Frontal cortex (tissue), 4 donors: Measurements from ENCODE around the gene EVI2A. TPM values are rescaled to one million over a fixed set of nuclear protein-coding genes. Genes with fewer than 3 reads are reported as not detected.

ENCODE experiments used
- DNase-seq, 2 donors: peaks; one replicate each; pipeline ENCODE4 v3.0.0; 2012; ENCODE audit warnings: low spot score in 2 of 2
- FAIRE-seq: peaks from 2 replicates; lab custom pipeline; 2012; peaks lifted over from hg19 to GRCh38; lab: Jason Lieb, UNC
- total RNA-seq: library from RNA; depleted of rRNA; stranded (reverse); fragments of >200 nt; gene quantifications from one replicate; pipeline ENCODE4 v1.2.3, GENCODE V29; 2014
- donor health status: control.
- donor health status: control.
- donor health status: control.

Gene EVI2A
- total RNA-seq, 1 donor from 2014 or later = 2.4 TPM

GRCh38 chr17:31281061-31281460 is 40.4 kb downstream of the EVI2A start:
- DNase-seq = no peak
- no peak for FAIRE-seq

DNA sequence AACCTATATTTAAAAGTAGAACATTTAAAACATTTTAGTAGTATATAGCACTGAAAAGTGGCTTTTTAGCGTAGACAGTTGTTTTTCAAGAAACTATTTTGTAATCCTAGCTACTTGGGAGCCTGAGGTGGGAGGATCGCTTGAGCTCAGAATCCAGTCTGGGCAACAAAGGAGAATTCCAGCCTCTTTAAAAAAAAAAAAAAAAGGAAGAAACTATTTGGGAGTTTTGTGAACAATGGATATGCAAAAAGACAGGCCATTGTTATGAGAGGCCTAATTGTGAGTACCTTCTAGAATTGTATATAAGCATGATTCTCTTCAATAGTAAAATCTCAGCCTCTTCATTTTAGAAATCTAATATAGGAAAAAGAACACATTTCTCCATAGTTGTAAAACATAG is 42.0 kb downstream of the EVI2A start:
- no peak for DNase-seq
- FAIRE-seq = no peak

DNA sequence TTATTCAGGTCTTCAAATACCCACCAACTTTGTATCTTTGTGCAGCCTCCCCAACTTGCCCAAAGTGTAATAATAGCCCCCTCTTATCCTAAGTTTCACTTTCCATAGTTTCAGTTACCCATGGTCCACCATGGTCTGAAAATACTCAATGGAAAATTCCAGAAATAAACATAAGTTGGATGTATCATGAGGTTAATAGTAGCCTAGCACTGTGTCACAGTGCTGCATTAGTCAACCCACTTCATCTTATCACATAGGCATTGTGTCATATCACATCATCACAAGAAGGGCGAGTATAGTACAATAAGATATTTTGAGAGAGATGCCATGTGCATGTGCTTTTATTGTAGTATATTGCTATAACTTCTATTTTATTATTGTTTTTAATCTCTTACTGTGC is 46.3 kb downstream of the EVI2A start:
- no peak for FAIRE-seq

GRCh38 chr17:31274252-31274651 is 47.2 kb downstream of the EVI2A start:
- FAIRE-seq = no peak
- DNase-seq = no peak

More for the DNA sequence above, 46.3 kb downstream of the EVI2A start:
- DNase-seq = no peak

GRCh38 chr17:31273516-31273915 is 47.9 kb downstream of the EVI2A start:
- FAIRE-seq = no peak
- DNase-seq = no peak

GRCh38 chr17:31272803-31273202 is 48.6 kb downstream of the EVI2A start:
- FAIRE-seq (no peak), DNase-seq (no peak)

DNA sequence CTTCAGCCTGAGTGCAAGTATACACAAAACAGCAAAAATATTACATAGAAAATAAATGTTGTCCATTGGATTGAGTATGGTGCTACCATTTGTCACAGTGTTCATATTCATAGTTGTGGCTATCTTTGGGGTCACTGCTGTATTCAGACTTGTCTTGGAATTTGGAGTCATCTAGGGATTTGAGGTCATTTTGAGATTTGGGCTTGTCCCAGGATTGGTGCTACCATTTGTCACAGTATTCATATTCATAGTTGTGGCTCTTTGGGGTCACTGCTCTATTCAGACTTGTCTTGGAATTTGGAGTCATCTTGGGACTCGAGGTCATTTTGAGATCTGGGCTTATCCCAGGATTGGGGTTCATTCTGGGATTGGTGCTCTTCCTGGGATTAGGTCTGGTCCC is 49.2 kb downstream of the EVI2A start:
- FAIRE-seq = no peak
- no peak for DNase-seq

DNA sequence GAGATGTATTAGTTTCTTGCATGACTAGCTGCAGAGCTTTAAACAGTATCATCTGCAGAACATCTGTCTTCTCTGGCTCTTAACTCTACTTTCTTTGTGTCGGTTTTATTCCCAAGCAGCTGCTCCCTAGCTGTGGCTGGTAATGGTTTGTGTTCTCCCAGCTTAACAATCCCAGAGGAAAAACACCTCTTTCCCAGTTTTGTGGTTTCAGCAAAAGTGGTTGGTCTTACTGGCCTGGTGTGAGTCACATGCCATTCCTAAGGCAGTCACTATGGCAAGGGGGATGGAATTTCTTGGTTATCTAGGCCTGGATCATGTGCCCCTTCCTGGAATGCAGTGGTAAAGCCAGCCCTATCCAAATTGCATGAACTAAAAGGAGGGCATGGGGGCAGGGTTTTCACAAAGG is 51.8 kb downstream of the EVI2A start:
- FAIRE-seq = no peak
- no peak for DNase-seq

DNA sequence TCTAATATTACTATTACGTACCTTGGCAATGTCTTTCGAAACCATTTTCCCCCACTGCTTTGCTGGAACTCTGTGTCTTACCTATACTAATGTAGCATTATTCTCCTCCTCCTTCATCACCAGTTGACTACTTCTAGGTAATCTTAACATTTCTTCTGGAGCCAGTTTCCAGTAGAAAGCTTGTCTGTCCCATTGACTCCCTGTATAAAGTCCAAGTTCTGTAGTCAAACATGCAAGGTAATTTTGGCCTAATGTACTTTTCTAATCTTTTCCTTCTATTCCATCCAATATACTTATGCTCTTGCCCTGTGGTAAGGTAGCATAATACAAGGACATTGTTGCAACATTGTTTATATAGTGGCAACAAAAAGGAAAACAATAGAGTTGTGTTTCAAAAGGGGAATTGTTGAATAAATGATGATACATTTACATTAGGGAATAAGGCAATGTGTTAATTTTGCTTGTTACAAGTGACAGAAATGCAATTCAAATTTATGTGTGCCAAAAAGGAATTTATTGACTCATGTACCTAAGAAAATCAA is 52.3 kb downstream of the EVI2A start:
- DNase-seq (no peak), FAIRE-seq (no peak)

Other genes starting within 250 kb of the EVI2A start
- gene NF1, start 226.6 kb downstream of the EVI2A start, total RNA-seq = 96.6 TPM
- 6.1 TPM for gene OMG, start 24.4 kb downstream of the EVI2A start, total RNA-seq
- not detected for gene EVI2B, start 7.6 kb downstream of the EVI2A start, total RNA-seq
- 48.1 TPM for gene RAB11FIP4, start 70.1 kb upstream of the EVI2A start, total RNA-seq